ENCODE results near the gene EPHA7. TPM values are rescaled to one million over a fixed set of nuclear protein-coding genes. Genes with fewer than 3 reads are reported as not detected.

Gene EPHA7
- total RNA-seq, 1 experiment from 2014 or later, result 0.17 TPM

DNA sequence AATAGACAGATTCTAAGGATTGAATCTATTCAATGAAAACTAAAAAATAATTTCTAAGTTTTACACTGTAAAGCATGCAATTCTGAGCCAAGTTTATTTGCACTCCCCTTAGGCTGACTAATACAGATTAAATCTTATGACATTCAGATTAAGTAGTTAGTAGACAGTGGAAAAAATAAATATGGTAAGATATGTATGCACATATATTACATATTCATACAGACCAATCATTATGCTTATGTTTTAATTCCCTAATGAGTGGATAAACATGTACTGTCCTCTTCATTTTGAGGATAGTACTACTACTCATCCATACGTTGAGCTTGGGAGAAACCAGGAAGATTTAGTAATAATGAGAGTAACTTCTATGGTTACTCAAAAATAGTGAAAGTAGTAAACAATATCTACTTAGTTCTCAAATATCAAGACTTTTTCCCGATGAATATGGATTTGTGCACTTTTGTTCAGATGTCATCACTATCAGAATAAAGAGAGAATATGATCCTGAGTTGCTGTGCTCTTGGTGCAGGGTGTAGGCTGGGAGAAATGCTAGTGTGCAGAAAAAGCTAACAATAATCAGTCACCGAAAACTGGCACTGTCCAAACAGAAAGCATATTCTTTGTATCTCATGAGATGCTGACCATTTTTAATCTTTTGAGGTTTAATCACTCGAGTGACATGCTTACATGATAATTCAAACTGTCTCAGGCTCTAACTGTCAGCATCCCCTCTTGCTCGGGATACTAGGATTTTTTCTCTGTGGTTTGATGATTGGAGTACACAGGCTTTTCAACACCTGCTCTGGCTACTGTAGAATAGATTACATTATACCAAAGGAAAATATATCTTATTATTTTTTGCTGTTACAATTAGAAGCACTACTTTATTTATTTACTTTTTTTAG lies 111.6 kb downstream of the EPHA7 start:
- peaks cover 8% of the 10 kb centered on the region for H3K9me3 Mint-ChIP-seq (ENCODE audit: low read depth, unreplicated experiment)
- H3K4me3 Mint-ChIP-seq (ENCODE audit: low read depth, unreplicated experiment), result no peak overlapping the region
- H3K4me1 Mint-ChIP-seq (ENCODE audit: low read depth, unreplicated experiment), result no peaks in the 10 kb centered on the region
- intact Hi-C loops (cut with micrococcal nuclease; ENCODE audit: unreplicated experiment), result no loop called here
- CTCF ChIA-PET, result no interaction called here
- BruUV-seq (replicated peaks), result no TSS peak
- TF ChIP-seq, protein P1, sequence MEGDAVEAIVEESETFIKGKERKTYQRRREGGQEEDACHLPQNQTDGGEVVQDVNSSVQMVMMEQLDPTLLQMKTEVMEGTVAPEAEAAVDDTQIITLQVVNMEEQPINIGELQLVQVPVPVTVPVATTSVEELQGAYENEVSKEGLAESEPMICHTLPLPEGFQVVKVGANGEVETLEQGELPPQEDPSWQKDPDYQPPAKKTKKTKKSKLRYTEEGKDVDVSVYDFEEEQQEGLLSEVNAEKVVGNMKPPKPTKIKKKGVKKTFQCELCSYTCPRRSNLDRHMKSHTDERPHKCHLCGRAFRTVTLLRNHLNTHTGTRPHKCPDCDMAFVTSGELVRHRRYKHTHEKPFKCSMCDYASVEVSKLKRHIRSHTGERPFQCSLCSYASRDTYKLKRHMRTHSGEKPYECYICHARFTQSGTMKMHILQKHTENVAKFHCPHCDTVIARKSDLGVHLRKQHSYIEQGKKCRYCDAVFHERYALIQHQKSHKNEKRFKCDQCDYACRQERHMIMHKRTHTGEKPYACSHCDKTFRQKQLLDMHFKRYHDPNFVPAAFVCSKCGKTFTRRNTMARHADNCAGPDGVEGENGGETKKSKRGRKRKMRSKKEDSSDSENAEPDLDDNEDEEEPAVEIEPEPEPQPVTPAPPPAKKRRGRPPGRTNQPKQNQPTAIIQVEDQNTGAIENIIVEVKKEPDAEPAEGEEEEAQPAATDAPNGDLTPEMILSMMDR (IDR thresholded peaks at IDR 0.05; ENCODE audit: unreplicated experiment), result no peak
- no peak overlapping the region for H3K27ac Mint-ChIP-seq (ENCODE audit: unreplicated experiment)
- DNase-seq, result no peak
- H3K36me3 Mint-ChIP-seq (ENCODE audit: insufficient read depth, unreplicated experiment), result no peaks in the 10 kb centered on the region
- no peaks in the 10 kb centered on the region for H3K27me3 Mint-ChIP-seq (ENCODE audit: unreplicated experiment)

DNA sequence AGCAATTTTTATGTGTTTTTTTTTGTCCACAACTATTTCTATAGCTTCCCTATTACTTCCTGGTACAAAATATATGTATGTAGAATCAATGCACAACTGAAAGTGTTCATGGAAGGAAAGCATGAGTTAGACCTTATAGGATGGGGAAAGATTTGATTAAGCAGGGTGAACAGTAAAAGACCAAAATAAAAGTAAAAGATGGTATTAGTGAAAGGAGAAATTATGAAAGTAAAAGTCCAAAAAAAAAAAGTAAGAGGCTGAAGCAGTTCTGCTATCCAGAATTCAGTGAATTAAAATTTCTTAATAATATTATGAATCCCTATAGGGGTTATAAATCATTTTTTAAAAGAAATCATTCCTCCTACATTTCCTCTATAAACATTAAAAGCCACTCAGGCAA lies 114.3 kb downstream of the EPHA7 start:
- BruUV-seq (replicated peaks), result no TSS peak
- Mint-ChIP-seq H3K36me3 (ENCODE audit: insufficient read depth, unreplicated experiment) (no peaks in the 10 kb centered on the region), H3K4me1 (ENCODE audit: low read depth, unreplicated experiment) (no peaks in the 10 kb centered on the region), H3K9me3 (ENCODE audit: low read depth, unreplicated experiment) (peaks cover 15% of the 10 kb centered on the region), H3K27me3 (ENCODE audit: unreplicated experiment) (no peaks in the 10 kb centered on the region), H3K4me3 (ENCODE audit: low read depth, unreplicated experiment) (no peak overlapping the region), H3K27ac (ENCODE audit: unreplicated experiment) (no peak overlapping the region)
- CTCF ChIA-PET, result no interaction called here
- TF ChIP-seq, protein P1 (IDR thresholded peaks at IDR 0.05; ENCODE audit: unreplicated experiment), result no peak
- intact Hi-C loops (cut with micrococcal nuclease; ENCODE audit: unreplicated experiment), result no loop called here
- DNase-seq, result no peak

DNA sequence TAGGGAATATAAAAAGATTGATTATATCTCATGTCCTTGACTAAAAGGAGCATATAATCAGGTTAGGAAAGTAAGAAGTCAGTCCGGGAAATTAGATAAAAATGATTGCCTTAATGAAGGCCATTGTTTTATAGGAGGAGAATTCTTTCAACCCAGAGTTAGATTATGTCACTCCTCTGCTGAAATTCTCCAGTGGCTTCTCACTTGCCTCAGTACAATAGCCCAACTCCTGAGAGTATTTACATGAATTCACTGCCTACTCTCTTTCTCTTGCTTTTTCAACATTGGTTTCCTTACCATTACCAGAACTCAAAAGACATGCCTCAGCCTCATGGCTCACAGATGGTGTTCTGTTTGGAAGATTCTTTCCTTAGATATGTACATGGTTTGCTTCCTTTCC lies 114.9 kb downstream of the EPHA7 start:
- H3K27ac Mint-ChIP-seq (ENCODE audit: unreplicated experiment), result no peak overlapping the region
- TF ChIP-seq, protein P1 (IDR thresholded peaks at IDR 0.05; ENCODE audit: unreplicated experiment), result no peak
- CTCF ChIA-PET, result no interaction called here
- DNase-seq, result no peak
- no peaks in the 10 kb centered on the region for H3K4me1 Mint-ChIP-seq (ENCODE audit: low read depth, unreplicated experiment)
- no peaks in the 10 kb centered on the region for H3K36me3 Mint-ChIP-seq (ENCODE audit: insufficient read depth, unreplicated experiment)
- intact Hi-C loops (cut with micrococcal nuclease; ENCODE audit: unreplicated experiment), result no loop called here
- H3K9me3 Mint-ChIP-seq (ENCODE audit: low read depth, unreplicated experiment), result peaks cover 18% of the 10 kb centered on the region
- no peak overlapping the region for H3K4me3 Mint-ChIP-seq (ENCODE audit: low read depth, unreplicated experiment)
- H3K27me3 Mint-ChIP-seq (ENCODE audit: unreplicated experiment), result no peaks in the 10 kb centered on the region
- no TSS peak for BruUV-seq (replicated peaks)

DNA sequence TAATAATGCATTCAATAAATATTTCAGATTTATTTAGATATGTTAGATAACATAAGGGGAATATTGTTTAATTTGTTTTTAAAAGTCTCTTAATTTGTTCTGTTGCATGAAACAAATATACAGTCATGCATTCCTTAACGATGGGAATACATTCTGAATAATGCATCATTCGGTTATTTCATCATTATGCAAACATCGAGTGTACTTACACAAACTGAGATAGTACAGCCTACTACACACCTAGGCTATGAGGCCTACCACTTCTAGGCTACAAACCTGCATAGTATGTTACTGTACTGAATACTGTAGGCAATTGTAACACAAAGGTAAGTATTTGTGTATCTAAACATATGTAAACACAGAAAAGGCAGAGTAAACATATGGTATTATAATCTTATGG lies 118.7 kb downstream of the EPHA7 start:
- H3K27me3 Mint-ChIP-seq (ENCODE audit: unreplicated experiment), result no peaks in the 10 kb centered on the region
- CTCF ChIA-PET, result no interaction called here
- H3K4me1 Mint-ChIP-seq (ENCODE audit: low read depth, unreplicated experiment), result no peaks in the 10 kb centered on the region
- DNase-seq, result no peak
- H3K36me3 Mint-ChIP-seq (ENCODE audit: insufficient read depth, unreplicated experiment), result no peaks in the 10 kb centered on the region
- peaks cover 18% of the 10 kb centered on the region for H3K9me3 Mint-ChIP-seq (ENCODE audit: low read depth, unreplicated experiment)
- intact Hi-C loops (cut with micrococcal nuclease; ENCODE audit: unreplicated experiment), result no loop called here
- no TSS peak for BruUV-seq (replicated peaks)
- TF ChIP-seq, protein P1 (IDR thresholded peaks at IDR 0.05; ENCODE audit: unreplicated experiment), result no peak
- no peak overlapping the region for H3K4me3 Mint-ChIP-seq (ENCODE audit: low read depth, unreplicated experiment)
- H3K27ac Mint-ChIP-seq (ENCODE audit: unreplicated experiment), result no peak overlapping the region
